ENCODE measurements around the gene SNX20.

The SNX20 gene

GRCh38 chr16:50651835-50652438 is 29.2 kb downstream of the SNX20 start:
- Mint-ChIP-seq H3K27me3 (peaks cover 10% of the 10 kb centered on the region), H3K27ac (no peak overlapping the region), H3K4me1 (no peaks in the 10 kb centered on the region), H3K36me3 (no peaks in the 10 kb centered on the region), H3K9me3 (peaks cover 2% of the 10 kb centered on the region), H3K4me3 (no peak overlapping the region)
- DNase-seq: no peak
- CTCF ChIA-PET: interaction anchor here (1.6 to 2.5 kb wide), 2 partner anchors 14 to 25 kb away, joined by 4 to 9 read pairs; no protein-coding TSS in a partner anchor

- Mint-ChIP-seq H3K27ac (no peak overlapping the region), H3K4me3 (no peak overlapping the region), H3K27me3 (peaks cover 13% of the 10 kb centered on the region), H3K36me3 (no peaks in the 10 kb centered on the region), H3K4me1 (no peaks in the 10 kb centered on the region), H3K9me3 (no peaks in the 10 kb centered on the region)
- no peak for DNase-seq
- CTCF ChIA-PET: interaction anchor here (1.3 kb wide), 1 partner anchor 18 kb away, joined by 4 read pairs; no protein-coding TSS in a partner anchor
Observed at GRCh38 chr16:50646345-50646744, 34.8 kb downstream of the SNX20 start.

GRCh38 chr16:50645563-50646220 is 35.4 kb downstream of the SNX20 start:
- Mint-ChIP-seq H3K36me3 (no peaks in the 10 kb centered on the region), H3K4me1 (no peaks in the 10 kb centered on the region), H3K27me3 (peaks cover 20% of the 10 kb centered on the region), H3K9me3 (no peaks in the 10 kb centered on the region), H3K4me3 (no peak overlapping the region), H3K27ac (no peak overlapping the region)
- DNase-seq: no peak
- CTCF ChIA-PET: interaction anchor here (0.8 to 1.6 kb wide), 6 partner anchors 10 to 317 kb away, joined by 3 to 8 read pairs (median 4); no protein-coding TSS in a partner anchor

GRCh38 chr16:50644729-50645128 is 36.4 kb downstream of the SNX20 start:
- H3K4me1 Mint-ChIP-seq: no peaks in the 10 kb centered on the region
- H3K27ac Mint-ChIP-seq: no peak overlapping the region
- peaks cover 21% of the 10 kb centered on the region for H3K27me3 Mint-ChIP-seq
- no peaks in the 10 kb centered on the region for H3K9me3 Mint-ChIP-seq
- CTCF ChIA-PET: interaction anchor here (0.7 to 1.6 kb wide), 6 partner anchors 9 to 316 kb away, joined by 3 to 8 read pairs (median 4); no protein-coding TSS in a partner anchor
- no peak overlapping the region for H3K4me3 Mint-ChIP-seq
- peak; percentile 62 for DNase-seq
- H3K36me3 Mint-ChIP-seq: no peaks in the 10 kb centered on the region

- DNase-seq: no peak
- Mint-ChIP-seq H3K36me3 (no peaks in the 10 kb centered on the region), H3K4me3 (no peak overlapping the region), H3K9me3 (no peaks in the 10 kb centered on the region), H3K27ac (no peak overlapping the region), H3K4me1 (no peaks in the 10 kb centered on the region), H3K27me3 (peaks cover 25% of the 10 kb centered on the region)
- CTCF ChIA-PET: interaction anchor here (1.2 to 1.6 kb wide), 5 partner anchors 17 to 316 kb away, joined by 3 to 8 read pairs (median 5); no protein-coding TSS in a partner anchor
Observed at GRCh38 chr16:50644245-50644644, 36.9 kb downstream of the SNX20 start.

- Mint-ChIP-seq H3K36me3 (no peaks in the 10 kb centered on the region), H3K27me3 (peaks cover 28% of the 10 kb centered on the region), H3K9me3 (no peaks in the 10 kb centered on the region), H3K27ac (no peak overlapping the region), H3K4me1 (no peaks in the 10 kb centered on the region), H3K4me3 (no peak overlapping the region)
- CTCF ChIA-PET: interaction anchor here (1.3 to 1.5 kb wide), 3 partner anchors 22 to 163 kb away, joined by 5 read pairs; no protein-coding TSS in a partner anchor
- DNase-seq: no peak
Observed at GRCh38 chr16:50643192-50643591, 37.9 kb downstream of the SNX20 start.

- CTCF ChIA-PET: interaction anchor here (1.3 to 1.5 kb wide), 2 partner anchors 32 to 164 kb away, joined by 5 read pairs; no protein-coding TSS in a partner anchor
- no peaks in the 10 kb centered on the region for H3K36me3 Mint-ChIP-seq
- no peaks in the 10 kb centered on the region for H3K4me1 Mint-ChIP-seq
- H3K9me3 Mint-ChIP-seq: no peaks in the 10 kb centered on the region
- no peak overlapping the region for H3K27ac Mint-ChIP-seq
- peaks cover 32% of the 10 kb centered on the region for H3K27me3 Mint-ChIP-seq
- H3K4me3 Mint-ChIP-seq: no peak overlapping the region
- DNase-seq: no peak
Observed at GRCh38 chr16:50642349-50642748, 38.8 kb downstream of the SNX20 start.

GRCh38 chr16:50641818-50642187 is 39.3 kb downstream of the SNX20 start:
- H3K4me3 Mint-ChIP-seq: no peak overlapping the region
- no peaks in the 10 kb centered on the region for H3K9me3 Mint-ChIP-seq
- CTCF ChIA-PET: interaction anchor here (1.5 kb wide), 1 partner anchor 165 kb away, joined by 5 read pairs; no protein-coding TSS in a partner anchor
- H3K27ac Mint-ChIP-seq: no peak overlapping the region
- DNase-seq: no peak
- peaks cover 2% of the 10 kb centered on the region for H3K4me1 Mint-ChIP-seq
- H3K36me3 Mint-ChIP-seq: no peaks in the 10 kb centered on the region
- peaks cover 32% of the 10 kb centered on the region for H3K27me3 Mint-ChIP-seq

- no peak overlapping the region for H3K4me3 Mint-ChIP-seq
- no peaks in the 10 kb centered on the region for H3K9me3 Mint-ChIP-seq
- CTCF ChIA-PET: interaction anchor here (0.7 kb wide), 1 partner anchor 27 kb away, joined by 3 read pairs; no protein-coding TSS in a partner anchor
- no peak for DNase-seq
- peaks cover 32% of the 10 kb centered on the region for H3K27me3 Mint-ChIP-seq
- no peak overlapping the region for H3K27ac Mint-ChIP-seq
- H3K4me1 Mint-ChIP-seq: peaks cover 2% of the 10 kb centered on the region
- H3K36me3 Mint-ChIP-seq: no peaks in the 10 kb centered on the region
Observed at GRCh38 chr16:50640919-50641817, 39.9 kb downstream of the SNX20 start.

GRCh38 chr16:50640391-50640790 is 40.7 kb downstream of the SNX20 start:
- CTCF ChIA-PET: interaction anchor here (0.7 to 1.0 kb wide), 2 partner anchors 25 to 28 kb away, joined by 3 read pairs; no protein-coding TSS in a partner anchor
- Mint-ChIP-seq H3K27me3 (peaks cover 30% of the 10 kb centered on the region), H3K4me1 (peaks cover 4% of the 10 kb centered on the region), H3K36me3 (no peaks in the 10 kb centered on the region), H3K27ac (no peak overlapping the region), H3K9me3 (no peaks in the 10 kb centered on the region), H3K4me3 (no peak overlapping the region)
- DNase-seq: no peak

GRCh38 chr16:50638816-50639670 is 42.1 kb downstream of the SNX20 start:
- peaks cover 4% of the 10 kb centered on the region for H3K4me1 Mint-ChIP-seq
- H3K4me3 Mint-ChIP-seq: no peak overlapping the region
- no peaks in the 10 kb centered on the region for H3K36me3 Mint-ChIP-seq
- CTCF ChIA-PET: interaction anchor here (1.0 to 1.4 kb wide), 3 partner anchors 26 to 29 kb away, joined by 3 read pairs; no protein-coding TSS in a partner anchor
- no peaks in the 10 kb centered on the region for H3K9me3 Mint-ChIP-seq
- DNase-seq: no peak
- no peak overlapping the region for H3K27ac Mint-ChIP-seq
- H3K27me3 Mint-ChIP-seq: peaks cover 28% of the 10 kb centered on the region

- Mint-ChIP-seq H3K36me3 (no peaks in the 10 kb centered on the region), H3K4me3 (no peak overlapping the region), H3K27ac (no peak overlapping the region), H3K9me3 (no peaks in the 10 kb centered on the region), H3K4me1 (peaks cover 4% of the 10 kb centered on the region), H3K27me3 (peaks cover 28% of the 10 kb centered on the region)
- no peak for DNase-seq
- CTCF ChIA-PET: interaction anchor here (1.4 to 2.7 kb wide), 2 partner anchors 10 to 27 kb away, joined by 3 to 15 read pairs; no protein-coding TSS in a partner anchor
Observed at GRCh38 chr16:50637716-50638602, 43.2 kb downstream of the SNX20 start.
